ENCODE measurements around the gene PET100.
A peak's percentile ranks its signal among the peaks of the same experiment; 100 is the strongest.

Gene PET100

GRCh38 chr19:7680606-7681339, 51.2 kb downstream of the PET100 start, which contains the start of gene TRAPPC5:
Gene TRAPPC5 (plus strand): TSS chr19:7680833. CDS start chr19:7682254, 1,421 bp downstream.
- DNase-seq: peak; percentile 89

Data from stimulated activated CD8-positive, alpha-beta memory T cell treated with anti-CD3 and anti-CD28 coated beads, Interleukin-4, amount 100 ng/mL, for 48 hours (primary cell).